T-cell (primary cell): ENCODE results near the gene UBR3. TPM values are rescaled to one million over a fixed set of nuclear protein-coding genes. Genes with fewer than 3 reads are reported as not detected.
A peak's percentile ranks its signal among the peaks of the same experiment; 100 is the strongest.
"Not testable (repeated sequence)": the region's sequence is repeated elsewhere in the genome, so short reads cannot be mapped to it uniquely, and the experiment has no call there.

Experiments
- ATAC-seq, 4 experiments: fragments of 200-7000 bp in 3 of 4; fragments of 150-1000 bp in 1 of 4; cut with Tn5 transposase; replicated peaks in 1 of 4; 1 replicate in 3 of 4; 2 replicates in 1 of 4; pipeline ENCODE4 v1.10.0; 2021; ENCODE audit warnings: moderate library complexity in 3 of 4, mild to moderate bottlenecking in 2 of 4, moderate number of reproducible peaks in 1 of 4
- CTCF ChIA-PET, 2 donors: fragments of 300-600 bp; sonication (Branson Sonifier 250); formaldehyde crosslinking; loops; one replicate each; lab custom pipeline; 2022; ENCODE audit warnings: antibody characterized with exemption in 2 of 2; lab: Charles Lee
- POLR2A ChIA-PET, 2 donors: fragments of 300-600 bp; sonication (Branson Sonifier 250); formaldehyde crosslinking; loops; one replicate each; lab custom pipeline; 2022; ENCODE audit warnings: antibody characterized with exemption in 2 of 2; lab: Charles Lee
- DNase-seq, 35 experiments: peaks; one replicate each; pipeline versions ENCODE4 v3.0.0 to v3.0.0-alpha.2; 2013 to 2023
- H3K27ac ChIP-seq: one replicate; pipeline ENCODE4 v1.5.1; 2013; ENCODE audit warnings: low read length
- H3K27me3 ChIP-seq, 2 experiments: replicated peaks in 1 of 2; 1 replicate in 1 of 2; 2 replicates in 1 of 2; pipeline versions ENCODE4 v1.6.1 to v1.7.0; 2013; ENCODE audit warnings: low read length in 1 of 2, mixed read lengths in 1 of 2; ENCODE audit not compliant: control insufficient read depth in 2 of 2, insufficient read depth in 2 of 2; ENCODE audit errors: extremely low read depth in 1 of 2
- H3K36me3 ChIP-seq, 2 donors: 1 replicate in 1 of 2; 2 replicates in 1 of 2; pipeline versions ENCODE4 v1.6.1 to v1.7.0; 2013; ENCODE audit warnings: low read length in 1 of 2; ENCODE audit not compliant: control insufficient read depth in 2 of 2, insufficient read depth in 1 of 2; ENCODE audit errors: extremely low read depth in 1 of 2
- H3K4me1 ChIP-seq, 2 experiments: 1 replicate in 1 of 2; 2 replicates in 1 of 2; pipeline versions ENCODE4 v1.6.1 to v1.7.0; 2013; ENCODE audit warnings: low read length in 2 of 2, mixed read lengths in 1 of 2; ENCODE audit not compliant: insufficient read depth in 2 of 2, control insufficient read depth in 1 of 2; ENCODE audit errors: extremely low read depth in 1 of 2
- H3K4me3 ChIP-seq, 2 donors: 1 replicate in 1 of 2; 2 replicates in 1 of 2; pipeline versions ENCODE4 v1.5.1 to v1.7.0; 2013; ENCODE audit warnings: mild to moderate bottlenecking in 2 of 2, low read length in 1 of 2, moderate library complexity in 1 of 2; ENCODE audit not compliant: control insufficient read depth in 1 of 2; ENCODE audit errors: extremely low read depth in 1 of 2
- H3K9me3 ChIP-seq: 2 replicates; pipeline ENCODE4 v1.7.0; 2013
- H3K27ac Mint-ChIP-seq, 2 donors: one replicate each; pipeline ENCODE4 v1.8.0; 2020 to 2021; ENCODE audit warnings: mild to moderate bottlenecking in 2 of 2, mixed read lengths in 2 of 2
- H3K27me3 Mint-ChIP-seq, 2 donors: one replicate each; pipeline ENCODE4 v1.8.0; 2021 to 2022; ENCODE audit warnings: mixed read lengths in 2 of 2
- H3K36me3 Mint-ChIP-seq: one replicate; pipeline ENCODE4 v1.8.0; 2021; ENCODE audit warnings: mixed read lengths
- H3K4me1 Mint-ChIP-seq, 3 donors: one replicate each; pipeline ENCODE4 v1.8.0; 2020 to 2022; ENCODE audit warnings: mixed read lengths in 3 of 3, mild to moderate bottlenecking in 1 of 3
- H3K4me3 Mint-ChIP-seq, 3 donors: one replicate each; pipeline ENCODE4 v1.8.0; 2020 to 2022; ENCODE audit warnings: mild to moderate bottlenecking in 3 of 3, mixed read lengths in 3 of 3, moderate library complexity in 3 of 3
- H3K9me3 Mint-ChIP-seq, 3 donors: one replicate each; pipeline ENCODE4 v1.8.0; 2020 to 2022; ENCODE audit warnings: mixed read lengths in 3 of 3
- WGBS: methylation state at CpG from one replicate; pipeline ENCODE4 v1.1.5; 2013; ENCODE audit warnings: missing lambda C conversion rate; ENCODE audit not compliant: insufficient coverage; 5-methylcytosine and 5-hydroxymethylcytosine counted together
- total RNA-seq, 35 experiments: library from RNA in 6 of 35; stranded (reverse) in 6 of 35; fragments of 120-200 nt in 1 of 35; gene quantifications; one replicate each; pipeline versions ENCODE4 v1.2.1 to v1.2.4 and lab custom pipeline; 2013 to 2026

The UBR3 gene
- total RNA-seq, 5 donors from 2014 or later (not counting 1 experiment from before 2014, with no cell fraction given) = 28.6 to 49.9 (median 31.3) TPM

- no peaks in the 10 kb centered on the region for H3K9me3 ChIP-seq
- no peaks in the 10 kb centered on the region for H3K27me3 ChIP-seq
- Mint-ChIP-seq H3K27me3 (no peaks in the 10 kb centered on the region), H3K4me3 (no peak overlapping the region), H3K27ac (no peak overlapping the region), H3K4me1 (peaks cover 0 to under 1% (median 0%) of the 10 kb centered on the region in 3 donors), H3K9me3 (no peaks in the 10 kb centered on the region), H3K36me3 (peaks cover 44% of the 10 kb centered on the region)
- no peak for ATAC-seq
- H3K4me3 ChIP-seq = no peak overlapping the region
- no peaks in the 10 kb centered on the region for H3K4me1 ChIP-seq
- ChIA-PET POLR2A (no interaction called here), CTCF (interaction anchor here in 1 of 2 donors (0.6 kb wide), 1 partner anchor 29 kb away, joined by 3 read pairs; no protein-coding TSS in a partner anchor)
- DNase-seq = no peak
- no peak overlapping the region for H3K27ac ChIP-seq
- WGBS = no CpG with 5 or more reads among the region's 1 CpG
- peaks cover 0 to 29% of the 10 kb centered on the region in 2 donors for H3K36me3 ChIP-seq
Measured at GRCh38 chr2:169946546-169946945, 119.3 kb downstream of the UBR3 start.

GRCh38 chr2:169955940-169956339 lies 128.7 kb downstream of the UBR3 start:
- no peaks in the 10 kb centered on the region for H3K9me3 ChIP-seq
- no peak overlapping the region for H3K4me3 ChIP-seq
- no peak for DNase-seq
- Mint-ChIP-seq H3K27ac (no peak overlapping the region), H3K36me3 (peaks cover 65% of the 10 kb centered on the region), H3K27me3 (no peaks in the 10 kb centered on the region), H3K4me3 (no peak overlapping the region), H3K9me3 (peaks cover 0 to 4% (median 0%) of the 10 kb centered on the region in 3 donors), H3K4me1 (peaks cover 0 to 6% (median 0%) of the 10 kb centered on the region in 3 donors)
- no peaks in the 10 kb centered on the region for H3K27me3 ChIP-seq
- no peaks in the 10 kb centered on the region for H3K4me1 ChIP-seq
- ChIA-PET POLR2A (no interaction called here), CTCF (no interaction called here)
- H3K36me3 ChIP-seq = peaks cover 0 to 23% of the 10 kb centered on the region in 2 donors
- H3K27ac ChIP-seq = no peak overlapping the region
- ATAC-seq = no peak

GRCh38 chr2:169957219-169957618 lies 130.0 kb downstream of the UBR3 start:
- H3K4me1 Mint-ChIP-seq, ATAC-seq, H3K27ac Mint-ChIP-seq, CTCF ChIA-PET, H3K27me3 Mint-ChIP-seq, H3K4me3 Mint-ChIP-seq, H3K27me3 ChIP-seq, H3K4me1 ChIP-seq, H3K9me3 ChIP-seq, H3K27ac ChIP-seq, POLR2A ChIA-PET, H3K9me3 Mint-ChIP-seq, H3K4me3 ChIP-seq, DNase-seq: not testable (repeated sequence)
- peaks cover 63% of the 10 kb centered on the region for H3K36me3 Mint-ChIP-seq
- H3K36me3 ChIP-seq = peaks cover 0 to 30% of the 10 kb centered on the region in 2 donors
- WGBS = no CpG with 5 or more reads among the region's 5 CpGs

DNA sequence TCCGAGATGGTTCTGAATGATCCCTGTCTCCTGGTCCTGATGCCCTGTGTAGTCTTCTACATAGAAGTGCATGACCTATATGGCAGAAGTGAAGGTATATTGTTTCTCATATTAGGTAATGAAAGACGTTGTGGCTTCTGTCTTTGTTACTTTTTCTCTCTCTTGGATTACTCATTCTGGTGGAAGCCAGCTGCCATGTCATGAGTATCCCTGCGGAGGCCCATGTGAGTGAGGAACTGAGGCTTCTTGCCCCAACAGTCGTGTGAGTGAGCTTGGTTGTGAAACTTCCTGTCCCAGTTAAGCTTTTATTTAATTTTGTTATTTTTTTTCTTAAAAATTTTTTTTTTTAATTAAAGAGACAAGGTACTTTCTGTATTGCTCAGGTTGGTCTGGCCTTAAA lies 134.7 kb downstream of the UBR3 start:
- ChIA-PET POLR2A (interaction anchor here in 1 of 2 donors (0.6 kb wide), 1 partner anchor 84 kb away, joined by 9 read pairs; no protein-coding TSS in a partner anchor), CTCF (no interaction called here)
- Mint-ChIP-seq H3K27me3 (no peaks in the 10 kb centered on the region), H3K27ac (no peak overlapping the region), H3K4me1 (no peaks in the 10 kb centered on the region), H3K36me3 (peaks cover 68% of the 10 kb centered on the region), H3K9me3 (peaks cover 0 to 3% (median 0%) of the 10 kb centered on the region in 3 donors), H3K4me3 (no peak overlapping the region)
- DNase-seq (peak in 1 of 35 experiments; percentile 2), ATAC-seq (no peak)
- Histone ChIP-seq H3K9me3 (no peaks in the 10 kb centered on the region), H3K36me3 (peaks cover 0 to 43% of the 10 kb centered on the region in 2 donors), H3K4me3 (no peak overlapping the region), H3K27me3 (no peaks in the 10 kb centered on the region), H3K4me1 (no peaks in the 10 kb centered on the region), H3K27ac (no peak overlapping the region)
- WGBS = no CpG with 5 or more reads among the region's 4 CpGs

GRCh38 chr2:169963786-169964185 lies 136.5 kb downstream of the UBR3 start:
- Mint-ChIP-seq H3K4me3 (no peak overlapping the region), H3K9me3 (no peaks in the 10 kb centered on the region), H3K27ac (no peak overlapping the region), H3K27me3 (no peaks in the 10 kb centered on the region), H3K36me3 (peaks cover 63% of the 10 kb centered on the region), H3K4me1 (no peaks in the 10 kb centered on the region)
- ChIA-PET CTCF (no interaction called here), POLR2A (no interaction called here)
- H3K4me3 ChIP-seq = no peak overlapping the region
- no peaks in the 10 kb centered on the region for H3K9me3 ChIP-seq
- peaks cover 0 to 38% of the 10 kb centered on the region in 2 donors for H3K36me3 ChIP-seq
- DNase-seq = no peak
- H3K27me3 ChIP-seq = no peaks in the 10 kb centered on the region
- no peak for ATAC-seq
- H3K27ac ChIP-seq = no peak overlapping the region
- H3K4me1 ChIP-seq = no peaks in the 10 kb centered on the region

DNA sequence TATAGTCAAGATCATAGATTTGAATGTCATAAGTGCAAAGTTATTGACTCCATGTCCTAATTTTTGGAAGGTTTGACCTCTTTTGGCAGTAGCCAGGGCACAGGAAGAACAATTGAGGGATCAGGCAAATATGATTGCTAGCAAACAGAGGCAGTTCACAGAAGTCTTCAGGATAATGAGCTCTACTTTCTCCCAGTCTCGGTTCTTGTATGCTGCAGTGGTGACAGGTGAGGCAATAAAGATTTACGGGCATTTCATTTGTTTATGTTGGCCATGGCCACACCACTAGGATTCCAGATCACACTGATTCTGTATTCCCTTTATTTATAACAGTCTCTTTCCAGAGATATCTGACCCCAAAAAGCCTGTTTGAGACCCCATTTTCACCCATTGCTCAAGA lies 137.5 kb downstream of the UBR3 start:
- Mint-ChIP-seq H3K9me3 (no peaks in the 10 kb centered on the region), H3K36me3 (peaks cover 65% of the 10 kb centered on the region), H3K27me3 (no peaks in the 10 kb centered on the region), H3K4me3 (no peak overlapping the region), H3K27ac (no peak overlapping the region), H3K4me1 (no peaks in the 10 kb centered on the region)
- DNase-seq = no peak
- Histone ChIP-seq H3K4me3 (no peak overlapping the region), H3K27me3 (no peaks in the 10 kb centered on the region), H3K9me3 (no peaks in the 10 kb centered on the region), H3K4me1 (no peaks in the 10 kb centered on the region), H3K36me3 (peaks cover 0 to 31% of the 10 kb centered on the region in 2 donors), H3K27ac (no peak overlapping the region)
- ATAC-seq = no peak
- ChIA-PET POLR2A (no interaction called here), CTCF (no interaction called here)
- WGBS = no CpG with 5 or more reads among the region's 2 CpGs

GRCh38 chr2:169965495-169965894 lies 138.2 kb downstream of the UBR3 start:
- H3K4me1 ChIP-seq = no peaks in the 10 kb centered on the region
- Mint-ChIP-seq H3K27me3 (no peaks in the 10 kb centered on the region), H3K4me3 (no peak overlapping the region), H3K9me3 (no peaks in the 10 kb centered on the region), H3K27ac (no peak overlapping the region), H3K4me1 (no peaks in the 10 kb centered on the region), H3K36me3 (peaks cover 68% of the 10 kb centered on the region)
- H3K9me3 ChIP-seq = no peaks in the 10 kb centered on the region
- ChIA-PET POLR2A (no interaction called here), CTCF (no interaction called here)
- no peak overlapping the region for H3K27ac ChIP-seq
- ATAC-seq (no peak), DNase-seq (no peak)
- WGBS = no CpG with 5 or more reads among the region's 2 CpGs
- peaks cover 0 to 33% of the 10 kb centered on the region in 2 donors for H3K36me3 ChIP-seq
- no peak overlapping the region for H3K4me3 ChIP-seq
- no peaks in the 10 kb centered on the region for H3K27me3 ChIP-seq
